ENCODE measurements around the gene ARHGAP26. TPM values are rescaled to one million over a fixed set of nuclear protein-coding genes. Genes with fewer than 3 reads are reported as not detected.

The ARHGAP26 gene
- total RNA-seq, 1 experiment from 2014 or later: 34.5 TPM

- intact Hi-C loops (cut with micrococcal nuclease): no loop called here
These were observed 167.2 kb downstream of the ARHGAP26 start for GRCh38 chr5:142937374-142937773.

More at GRCh38 chr5:142937374-142937773, 167.2 kb downstream of the ARHGAP26 start:
- no peaks in the 10 kb centered on the region for H4K20me1 ChIP-seq (ENCODE audit: insufficient read depth)
- no peak overlapping the region for H3K4me2 ChIP-seq (ENCODE audit: low read length)
- CTCF ChIA-PET: no interaction called here
- no peak overlapping the region for H3K4me3 ChIP-seq (replicated peaks in 1 of 2; ENCODE audit: low read depth in 1 of 2, low read length in 2 of 2)
- no peaks in the 10 kb centered on the region for H3K9me3 ChIP-seq (ENCODE audit: control insufficient read depth in 1 of 2, insufficient read depth in 1 of 2, low read depth in 1 of 2, low read length in 2 of 2)
- RAD21 ChIA-PET (ENCODE audit: low non-redundant PET in 1 of 2, low total read pairs in 2 of 2, uncharacterized antibody in 2 of 2, unreplicated experiment in 2 of 2): no interaction called here
- POLR2A ChIA-PET: no interaction called here
- no peaks in the 10 kb centered on the region for H3K4me1 ChIP-seq (ENCODE audit: control insufficient read depth in 1 of 2, insufficient read depth in 2 of 2, low read length in 2 of 2)
- H3K9ac ChIP-seq (ENCODE audit: low read length): no peak overlapping the region
- no peaks in the 10 kb centered on the region for H3K36me3 ChIP-seq (ENCODE audit: control insufficient read depth in 1 of 2, insufficient read depth in 2 of 2, low read length in 2 of 2)
- no TSS peak for BruUV-seq (replicated peaks)
- H3K79me2 ChIP-seq (ENCODE audit: insufficient read depth, low read length): no peaks in the 10 kb centered on the region
- H3K9me2 ChIP-seq (ENCODE audit: insufficient read depth): no peaks in the 10 kb centered on the region
- no peak overlapping the region for H3K27ac ChIP-seq (ENCODE audit: low read depth, low read length)
- ATAC-seq (no peak), DNase-seq (ENCODE audit: low read depth, low spot score) (no peak)
- TF ChIP-seq ZNF274 (IDR thresholded peaks at IDR 0.05; ENCODE audit: low read depth, low read length): no peak
- TF ChIP-seq POLR2A (IDR thresholded peaks at IDR 0.05; ENCODE audit: borderline replicate concordance, extremely low read depth, insufficient read depth, insufficient read length): no peak
- no peak for TF ChIP-seq FOSL1 (IDR thresholded peaks at IDR 0.05; ENCODE audit: low read depth)
- no peak for TF ChIP-seq CTCF (IDR thresholded peaks at IDR 0.05 in 2 of 3, conservative IDR thresholded peaks at IDR 0.05 in 1 of 3; ENCODE audit: borderline replicate concordance in 1 of 3, insufficient read depth in 1 of 3, low read depth in 2 of 3, low read length in 2 of 3)
- TF ChIP-seq EZH2phosphoT487 (IDR thresholded peaks at IDR 0.05; ENCODE audit: borderline replicate concordance): no peak
- no peak for TF ChIP-seq SP1 (IDR thresholded peaks at IDR 0.05; ENCODE audit: low read depth)
- TF ChIP-seq SIN3A (IDR thresholded peaks at IDR 0.05; ENCODE audit: low read depth): no peak
- TF ChIP-seq EZH2 (IDR thresholded peaks at IDR 0.05): no peak
- TF ChIP-seq ELF1 (IDR thresholded peaks at IDR 0.05; ENCODE audit: borderline replicate concordance, low read depth): no peak
- TF ChIP-seq REST (IDR thresholded peaks at IDR 0.05; ENCODE audit: low read depth): no peak
- no peaks in the 10 kb centered on the region for H3K27me3 ChIP-seq (ENCODE audit: insufficient read depth, low read length)
- no peak overlapping the region for H2AFZ ChIP-seq (ENCODE audit: low read depth, low read length, poor library complexity, severe bottlenecking)
